ENCODE data around the gene PRAMEF4. TPM values are rescaled to one million over a fixed set of nuclear protein-coding genes. Genes with fewer than 3 reads are reported as not detected.

Gene PRAMEF4
- not detected in 2 replicates for total RNA-seq

DNA sequence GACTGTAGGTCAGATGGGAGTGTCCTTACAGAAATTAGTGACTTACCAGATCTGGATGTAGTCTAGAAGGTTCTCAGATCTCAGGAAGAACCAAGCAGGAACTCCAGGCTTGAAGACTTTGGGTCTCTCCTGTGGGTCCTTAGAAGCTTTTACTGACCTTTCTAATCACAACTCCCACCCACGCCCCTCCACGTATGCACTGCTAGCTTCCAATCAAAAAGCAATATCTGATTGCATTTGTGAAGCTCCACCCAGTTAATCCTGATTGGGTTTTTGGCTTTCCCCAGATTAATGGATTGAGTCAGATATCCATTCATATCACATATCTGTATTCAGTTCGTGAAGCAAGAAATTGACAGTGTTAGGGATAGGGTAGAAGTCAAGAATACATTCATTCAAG lies at the start of gene PRAMEF4:
Gene PRAMEF4, minus strand, starts transcription at position 101 of the 400 bp plus-strand sequence. CDS start 2,807 bp downstream, outside the sequence.

DNA sequence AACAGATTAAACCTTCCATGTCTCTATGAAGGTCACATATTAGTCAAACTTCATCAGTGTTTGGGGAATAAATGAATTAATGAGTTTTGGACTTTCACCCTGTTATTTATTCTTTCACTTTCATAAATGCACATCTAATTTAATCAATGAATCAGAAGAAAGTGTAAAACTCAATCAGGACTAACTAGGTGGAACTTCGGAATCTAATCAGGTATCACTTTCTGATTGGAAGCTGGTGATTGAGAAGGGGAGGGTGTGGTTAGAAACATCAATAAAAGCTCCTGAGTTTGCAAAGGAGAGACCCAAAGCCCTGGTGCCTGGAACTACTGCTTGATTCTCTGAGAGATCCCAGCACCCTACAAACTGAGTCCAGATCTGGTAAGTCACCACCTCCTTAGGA lies 30.3 kb upstream of the PRAMEF4 start, which contains the start of gene PRAMEF7:
Gene PRAMEF7, plus strand, starts transcription at position 301 of the 400 bp plus-strand sequence. CDS start 1,083 bp downstream, outside the sequence.

DNA sequence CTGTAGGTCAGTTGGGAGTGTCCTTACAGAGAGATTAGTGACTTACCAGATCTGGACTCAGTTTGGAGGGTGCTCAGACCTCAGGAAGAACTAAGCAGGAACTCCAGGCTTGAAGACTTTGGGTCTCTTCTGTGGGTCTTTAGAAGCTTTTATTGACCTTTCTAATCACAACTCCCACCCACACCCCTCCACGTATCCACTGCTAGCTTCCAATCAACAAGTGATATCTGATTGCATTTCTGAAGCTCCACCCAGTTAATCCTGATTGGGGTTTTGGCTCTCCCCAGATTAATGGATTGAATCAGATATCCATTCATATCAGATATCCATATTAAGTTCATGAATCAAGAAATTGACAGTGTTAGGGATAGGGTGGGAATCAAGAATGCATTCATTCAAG lies 12.2 kb upstream of the PRAMEF4 start, which contains the start of gene PRAMEF10:
Gene PRAMEF10, minus strand, starts transcription at position 101 of the 400 bp plus-strand sequence. CDS start 2,423 bp downstream, outside the sequence.

DNA sequence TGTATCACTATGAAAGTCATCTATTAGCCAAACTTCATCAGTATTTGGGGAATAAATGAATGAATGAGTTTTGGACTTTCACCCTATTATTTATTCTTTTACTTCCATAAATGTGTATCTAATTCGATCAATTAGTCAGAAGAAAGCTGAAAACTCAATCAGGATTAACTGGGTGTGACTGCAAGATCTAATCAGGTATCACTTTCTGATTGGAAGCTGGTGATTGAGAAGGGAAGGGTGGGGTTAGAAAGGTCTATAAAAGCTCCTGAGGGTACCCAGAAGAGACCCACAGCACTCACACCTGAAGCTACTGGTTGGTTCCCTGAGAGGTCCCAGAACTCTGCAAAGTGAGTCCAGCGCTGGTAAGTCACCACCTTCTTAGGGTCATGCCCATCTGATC lies 29.2 kb downstream of the PRAMEF4 start, which contains the start of gene PRAMEF2:
Gene PRAMEF2, plus strand, starts transcription at position 301 of the 400 bp plus-strand sequence. CDS start 1,924 bp downstream, outside the sequence.

DNA sequence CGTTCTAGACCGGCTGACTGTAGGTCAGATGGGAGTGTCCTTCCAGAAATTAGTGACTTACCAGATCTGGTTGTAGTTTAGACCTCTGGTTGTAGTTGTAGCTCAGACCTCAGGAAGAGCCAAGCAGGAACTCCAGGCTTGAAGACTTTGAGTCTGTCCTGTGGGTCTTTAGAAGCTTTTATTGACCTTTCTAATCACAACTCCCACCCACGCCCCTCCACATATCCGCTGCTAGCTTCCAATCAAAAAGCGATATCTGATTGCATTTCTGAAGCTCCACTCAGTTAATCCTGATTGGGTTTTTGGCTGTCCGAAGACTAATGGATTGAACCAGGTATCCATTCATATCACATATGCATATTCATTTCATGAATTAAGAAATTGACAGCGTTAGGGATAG lies 37.4 kb downstream of the PRAMEF4 start, which contains the start of gene HNRNPCL1:
Gene HNRNPCL1, minus strand, starts transcription at position 101 of the 400 bp plus-strand sequence. CDS start 431 bp downstream, outside the sequence.

DNA sequence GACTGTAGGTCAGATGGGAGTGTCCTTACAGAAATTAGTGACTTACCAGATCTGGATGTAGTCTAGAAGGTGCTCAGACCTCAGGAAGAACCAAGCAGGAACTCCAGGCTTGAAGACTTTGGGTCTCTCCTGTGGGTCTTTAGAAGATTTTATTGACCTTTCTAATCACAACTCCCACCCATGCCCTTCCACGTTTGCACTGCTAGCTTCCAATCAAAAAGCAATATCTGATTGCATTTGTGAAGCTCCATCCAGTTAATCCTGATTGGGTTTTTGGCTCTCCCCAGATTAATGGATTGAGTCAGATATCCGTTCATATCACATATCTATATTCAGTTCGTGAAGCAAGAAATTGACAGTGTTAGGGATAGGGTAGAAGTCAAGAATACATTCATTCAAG lies 54.7 kb downstream of the PRAMEF4 start, which contains the start of gene PRAMEF11:
Gene PRAMEF11, minus strand, starts transcription at position 101 of the 400 bp plus-strand sequence. CDS start 2,621 bp downstream, outside the sequence.

Other genes starting within 250 kb of the PRAMEF4 start
- 0.58 TPM in 1 of 2 replicates, not detected in the other for gene AADACL4, start 242.1 kb downstream of the PRAMEF4 start, total RNA-seq
- not detected in 2 replicates for gene AADACL3, start 170.1 kb downstream of the PRAMEF4 start, total RNA-seq
- not detected in 2 replicates for gene CFAP107, start 140.0 kb downstream of the PRAMEF4 start, total RNA-seq
- not detected in 2 replicates for gene PRAMEF12, start 112.5 kb downstream of the PRAMEF4 start, total RNA-seq
- gene PRAMEF1, start 94.8 kb downstream of the PRAMEF4 start, total RNA-seq, result not detected in 2 replicates
- gene PRAMEF11, start 54.8 kb downstream of the PRAMEF4 start, total RNA-seq, result not detected in 2 replicates
- gene HNRNPCL1, start 37.5 kb downstream of the PRAMEF4 start, total RNA-seq, result not detected in 2 replicates
- not detected in 2 replicates for gene PRAMEF2, start 29.1 kb downstream of the PRAMEF4 start, total RNA-seq
- not detected in 2 replicates for gene PRAMEF10, start 12.1 kb upstream of the PRAMEF4 start, total RNA-seq
- not detected in 2 replicates for gene PRAMEF7, start 30.4 kb upstream of the PRAMEF4 start, total RNA-seq
- gene PRAMEF6, start 61.4 kb upstream of the PRAMEF4 start, total RNA-seq, result not detected in 2 replicates
- gene PRAMEF27, start 170.4 kb upstream of the PRAMEF4 start, total RNA-seq, result not detected in 2 replicates
- not detected in 2 replicates for gene HNRNPCL3, start 174.6 kb upstream of the PRAMEF4 start, total RNA-seq
- gene PRAMEF25, start 184.6 kb upstream of the PRAMEF4 start, total RNA-seq, result not detected in 2 replicates
- gene HNRNPCL2, start 230.7 kb upstream of the PRAMEF4 start, total RNA-seq, result not detected in 2 replicates

Data from pericardium fibroblast (primary cell).